GM12801 (cell line): ENCODE data around the gene KCNIP2.

Experiments used
- TF ChIP-seq, protein P1 (sequence below): IDR thresholded peaks from one replicate; pipeline ENCODE4 v1.5.1; 2011; ENCODE audit warnings: control low read depth; ENCODE audit not compliant: insufficient read length; ENCODE audit errors: extremely low read depth

Gene KCNIP2

DNA sequence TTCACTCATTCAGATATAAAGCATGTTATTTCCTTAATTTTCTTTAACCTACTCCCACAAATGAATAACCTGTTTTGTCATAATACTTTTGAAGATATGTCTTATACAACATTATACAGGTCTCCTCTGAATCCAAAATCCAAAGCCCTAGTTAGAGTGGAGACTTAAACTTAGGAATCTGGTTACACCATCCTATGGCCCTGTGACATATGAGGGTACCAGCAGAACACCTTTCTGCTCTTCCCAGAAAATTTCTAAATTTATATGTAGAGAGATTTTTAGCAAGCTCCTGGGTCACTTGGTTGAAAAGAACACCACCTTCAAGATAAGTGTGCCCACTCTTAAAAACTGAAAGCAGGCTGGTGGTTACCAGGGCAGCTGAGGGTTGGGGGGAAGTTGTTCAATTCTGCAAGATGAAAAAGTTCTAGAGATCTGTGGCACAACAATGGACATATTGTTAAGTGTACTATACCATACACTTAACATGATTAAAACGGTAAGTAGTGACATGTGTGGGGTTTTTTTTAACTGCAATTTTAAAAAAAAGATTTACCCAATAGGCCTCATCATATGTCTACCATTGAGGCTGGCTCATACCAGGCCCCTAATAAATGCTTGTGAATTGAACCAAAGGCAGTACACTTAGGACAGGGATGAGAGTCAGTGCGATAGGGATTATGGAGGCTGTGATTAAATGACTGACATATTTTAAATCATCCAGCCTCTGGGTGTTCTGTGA, 37.6 kb upstream of the KCNIP2 start:
- TF ChIP-seq, protein P1, sequence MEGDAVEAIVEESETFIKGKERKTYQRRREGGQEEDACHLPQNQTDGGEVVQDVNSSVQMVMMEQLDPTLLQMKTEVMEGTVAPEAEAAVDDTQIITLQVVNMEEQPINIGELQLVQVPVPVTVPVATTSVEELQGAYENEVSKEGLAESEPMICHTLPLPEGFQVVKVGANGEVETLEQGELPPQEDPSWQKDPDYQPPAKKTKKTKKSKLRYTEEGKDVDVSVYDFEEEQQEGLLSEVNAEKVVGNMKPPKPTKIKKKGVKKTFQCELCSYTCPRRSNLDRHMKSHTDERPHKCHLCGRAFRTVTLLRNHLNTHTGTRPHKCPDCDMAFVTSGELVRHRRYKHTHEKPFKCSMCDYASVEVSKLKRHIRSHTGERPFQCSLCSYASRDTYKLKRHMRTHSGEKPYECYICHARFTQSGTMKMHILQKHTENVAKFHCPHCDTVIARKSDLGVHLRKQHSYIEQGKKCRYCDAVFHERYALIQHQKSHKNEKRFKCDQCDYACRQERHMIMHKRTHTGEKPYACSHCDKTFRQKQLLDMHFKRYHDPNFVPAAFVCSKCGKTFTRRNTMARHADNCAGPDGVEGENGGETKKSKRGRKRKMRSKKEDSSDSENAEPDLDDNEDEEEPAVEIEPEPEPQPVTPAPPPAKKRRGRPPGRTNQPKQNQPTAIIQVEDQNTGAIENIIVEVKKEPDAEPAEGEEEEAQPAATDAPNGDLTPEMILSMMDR, result no peak

DNA sequence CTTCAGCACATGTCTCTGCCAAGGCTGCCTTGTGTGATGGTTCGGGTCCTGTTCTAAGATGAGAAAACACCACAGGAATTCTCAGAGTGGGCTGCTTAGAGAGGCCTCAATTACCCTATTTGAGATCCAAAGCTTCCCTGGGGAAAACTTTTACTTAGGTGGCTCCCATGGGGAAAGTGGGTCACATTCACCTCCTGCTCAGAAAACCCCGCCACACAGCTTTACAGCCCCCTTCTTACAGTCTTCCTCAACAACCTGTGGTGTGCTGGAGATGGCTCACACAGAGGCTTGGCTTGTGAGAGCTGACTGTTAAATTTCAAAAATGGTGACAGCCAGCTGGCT, 36.6 kb upstream of the KCNIP2 start:
- TF ChIP-seq, protein P1, result no peak

DNA sequence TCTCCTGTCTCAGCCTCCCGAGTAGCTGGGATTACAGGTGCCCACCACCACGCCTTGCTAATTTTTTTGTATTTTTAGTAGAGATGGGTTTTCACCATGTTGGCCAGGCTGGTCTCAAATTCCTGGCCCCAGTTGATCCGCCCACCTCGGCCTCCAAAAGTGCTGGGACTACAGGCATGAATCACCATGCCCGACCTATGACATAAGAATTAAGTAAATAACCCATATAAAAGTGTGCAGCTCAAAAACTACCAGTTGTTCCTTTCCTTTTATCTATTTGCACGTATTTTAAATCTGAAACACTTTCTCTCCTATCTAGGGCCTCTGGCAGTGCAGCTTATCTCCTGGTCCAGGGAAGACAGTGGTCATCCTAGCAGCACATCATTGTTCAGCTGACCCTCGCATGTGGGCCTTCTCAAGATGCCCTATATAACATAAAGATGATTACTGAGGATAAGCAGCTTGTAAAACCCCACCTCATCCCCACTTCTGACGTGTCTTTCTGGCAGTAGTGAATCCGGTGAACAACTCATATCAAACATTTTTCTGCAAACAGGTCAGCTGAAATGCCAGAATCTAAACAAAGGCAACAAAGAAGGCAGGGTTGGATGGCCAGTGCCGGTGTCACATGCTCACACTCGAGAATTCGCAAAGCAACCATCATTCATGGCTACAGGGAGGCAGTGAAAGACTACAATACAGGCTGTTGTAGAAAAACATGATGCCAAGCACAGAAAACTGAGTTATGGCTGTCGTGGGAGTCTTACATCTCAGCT, 36.0 kb upstream of the KCNIP2 start:
- TF ChIP-seq, protein P1, result no peak

DNA sequence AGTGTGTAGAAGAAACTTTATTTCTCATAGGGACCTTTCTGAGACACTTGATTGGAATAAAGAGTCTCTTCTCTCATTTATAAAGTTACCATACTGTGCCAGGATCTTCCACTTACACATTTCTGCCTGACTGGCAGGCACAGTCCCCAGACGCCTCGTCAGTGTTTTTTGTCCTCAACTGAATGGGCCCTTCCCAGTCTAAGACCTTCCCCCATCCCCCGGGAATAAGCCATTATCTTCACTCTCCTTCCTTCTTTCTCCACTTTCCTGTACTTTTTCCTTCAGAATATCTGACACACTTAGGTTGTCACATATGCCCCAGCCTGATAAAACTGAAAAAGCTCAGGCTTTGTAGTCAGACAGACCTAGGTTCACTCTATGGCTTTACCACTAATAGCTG, 35.3 kb upstream of the KCNIP2 start:
- TF ChIP-seq, protein P1, result no peak

DNA sequence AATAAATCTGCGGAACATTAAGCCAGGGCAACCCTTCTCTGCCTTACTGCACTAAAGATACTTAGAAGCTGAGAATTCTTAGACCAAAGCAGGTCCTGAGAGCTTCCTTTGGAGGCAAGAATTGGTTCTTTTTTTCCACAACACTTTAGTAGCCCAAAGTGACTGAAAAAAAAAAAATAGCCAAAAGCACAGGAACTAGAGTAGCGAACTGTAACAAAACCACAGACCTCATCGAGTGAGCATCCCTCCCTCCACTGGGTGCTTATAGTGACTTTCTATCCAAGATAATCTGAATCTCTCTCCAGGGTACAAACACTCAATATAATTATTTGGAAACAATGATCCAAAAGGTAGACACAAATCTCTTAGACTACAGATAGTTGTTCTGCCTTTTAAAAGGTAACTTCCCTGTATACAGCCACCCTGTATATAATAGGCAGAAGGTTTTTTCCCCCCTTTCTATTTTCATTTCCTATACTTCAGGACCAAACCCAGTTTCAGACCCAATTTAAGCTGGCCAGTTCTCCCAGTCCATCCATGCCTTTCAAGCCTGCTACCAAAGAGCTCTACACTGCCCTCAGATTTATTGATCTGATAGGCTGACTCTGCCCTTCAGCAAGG, 31.6 kb upstream of the KCNIP2 start:
- TF ChIP-seq, protein P1, result no peak

DNA sequence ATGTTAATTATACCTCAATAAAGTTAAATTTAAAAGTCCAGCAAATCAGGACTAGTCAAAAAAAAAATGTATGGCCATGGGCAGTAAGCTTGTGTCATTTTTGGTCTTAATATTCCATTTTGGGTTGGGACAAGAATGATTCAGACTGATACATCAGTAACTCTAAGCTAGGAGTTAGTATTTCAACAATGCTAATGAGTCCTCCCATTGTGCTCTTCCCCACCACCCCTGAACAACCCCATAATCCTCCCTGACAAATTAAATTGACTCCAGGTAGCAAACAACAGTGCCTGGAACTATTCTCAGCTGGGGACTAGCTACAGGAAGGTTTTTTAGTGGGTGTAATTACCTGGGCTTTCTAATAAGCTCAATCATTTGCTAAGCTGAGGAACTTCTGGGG, 30.7 kb upstream of the KCNIP2 start:
- TF ChIP-seq, protein P1, result no peak

DNA sequence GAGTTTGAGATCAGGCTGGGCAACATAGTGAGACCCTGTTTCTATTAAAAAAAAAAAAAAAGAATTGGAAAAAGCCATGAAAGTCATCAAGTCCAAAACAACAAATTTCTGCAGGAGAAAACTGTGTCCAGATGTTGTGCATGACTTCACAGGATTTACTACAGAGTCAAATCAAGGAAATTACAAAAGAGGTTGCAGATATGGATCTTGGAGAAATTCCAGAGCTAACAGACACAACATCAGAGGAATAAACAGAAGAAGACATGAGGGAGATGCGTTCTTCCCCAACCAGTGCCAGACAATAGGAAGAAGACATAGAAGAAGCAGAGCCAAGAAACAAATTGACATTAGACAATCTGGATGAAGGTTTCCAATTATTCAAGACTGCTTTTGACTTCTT, 24.3 kb upstream of the KCNIP2 start:
- TF ChIP-seq, protein P1, result no peak
